Measurements from ENCODE around the gene EXPH5. TPM values are rescaled to one million over a fixed set of nuclear protein-coding genes. Genes with fewer than 3 reads are reported as not detected.

The EXPH5 gene
- total RNA-seq, 1 donor from 2014 or later, result 0.59 TPM

DNA sequence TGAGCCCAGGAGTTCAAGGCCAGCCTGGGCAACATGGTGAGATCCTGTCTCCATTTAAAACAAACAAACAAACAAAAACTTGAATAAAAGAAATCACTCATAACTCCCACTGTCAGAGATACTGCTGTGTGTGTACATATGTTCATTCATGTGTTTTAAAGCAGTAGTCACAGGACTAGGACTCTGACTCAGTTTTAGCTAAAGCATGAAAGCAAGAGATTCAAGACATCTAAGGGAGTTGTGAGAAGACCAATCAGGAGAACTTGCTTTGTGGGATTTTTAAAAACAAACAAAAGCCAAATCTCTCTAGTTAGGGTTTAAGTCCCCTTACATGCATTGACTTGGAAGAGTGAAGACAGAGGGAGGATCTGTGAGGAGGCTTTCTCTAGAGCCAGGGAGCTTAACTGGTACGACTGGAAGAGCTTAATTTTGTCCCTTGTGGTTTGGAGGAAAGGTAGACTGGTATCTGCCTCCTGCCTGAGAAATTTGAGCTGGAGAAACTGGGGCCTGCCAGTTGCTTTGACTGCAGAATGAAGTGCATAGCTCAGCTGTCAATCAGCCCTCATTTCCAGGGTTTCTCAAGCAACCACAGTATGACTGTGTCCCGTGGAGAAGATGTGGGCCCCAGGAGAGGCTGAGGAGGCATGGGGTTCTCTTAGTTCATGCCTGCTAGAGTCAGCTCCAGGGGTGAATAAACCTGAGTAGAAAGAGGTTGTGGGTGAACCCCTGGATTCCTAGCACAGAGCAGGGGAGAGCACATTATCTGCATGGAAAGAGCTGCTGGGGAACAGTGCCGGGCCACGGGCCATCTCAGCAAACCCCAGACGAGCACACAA is 30.6 kb downstream of the EXPH5 start:
- H3K27me3 Mint-ChIP-seq (ENCODE audit: unreplicated experiment), result no peaks in the 10 kb centered on the region
- TF ChIP-seq CTCF (IDR thresholded peaks at IDR 0.05), result no peak
- no peaks in the 10 kb centered on the region for H3K36me3 Mint-ChIP-seq (ENCODE audit: unreplicated experiment)
- H3K9me3 Mint-ChIP-seq (ENCODE audit: unreplicated experiment), result no peaks in the 10 kb centered on the region
- DNase-seq (ENCODE audit: extremely low spot score, unreplicated experiment), result peak; percentile 60
- no peak overlapping the region for H3K27ac Mint-ChIP-seq (ENCODE audit: unreplicated experiment)
- peaks cover 42% of the 10 kb centered on the region for H3K4me1 Mint-ChIP-seq (ENCODE audit: unreplicated experiment)
- H3K4me3 Mint-ChIP-seq (ENCODE audit: unreplicated experiment), result no peak overlapping the region

DNA sequence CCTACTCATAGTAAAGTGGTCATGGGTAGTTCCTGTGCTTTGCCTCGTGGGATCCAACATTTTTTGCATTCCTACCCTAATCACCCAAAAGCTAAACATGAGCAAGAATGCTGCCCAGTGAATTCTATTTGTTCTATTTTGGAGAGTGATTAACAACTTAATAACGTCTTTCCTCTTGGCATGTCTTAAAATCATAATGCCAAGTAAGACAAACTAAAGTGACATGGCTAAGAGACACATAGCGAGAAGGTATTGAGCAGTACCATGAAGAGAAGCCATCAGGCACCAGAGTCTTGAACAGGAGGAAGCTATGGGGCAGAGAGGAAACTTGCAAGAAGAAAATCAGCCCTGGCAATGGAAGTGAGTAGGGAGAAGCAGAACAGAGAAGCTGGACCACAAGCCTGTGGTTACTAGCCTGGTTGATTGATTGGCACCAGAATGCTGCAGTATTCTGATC is 32.0 kb downstream of the EXPH5 start:
- H3K4me1 Mint-ChIP-seq (ENCODE audit: unreplicated experiment), result peaks cover 42% of the 10 kb centered on the region
- H3K9me3 Mint-ChIP-seq (ENCODE audit: unreplicated experiment), result no peaks in the 10 kb centered on the region
- H3K27ac Mint-ChIP-seq (ENCODE audit: unreplicated experiment), result no peak overlapping the region
- no peaks in the 10 kb centered on the region for H3K36me3 Mint-ChIP-seq (ENCODE audit: unreplicated experiment)
- no peaks in the 10 kb centered on the region for H3K27me3 Mint-ChIP-seq (ENCODE audit: unreplicated experiment)
- peak; percentile 34 for DNase-seq (ENCODE audit: extremely low spot score, unreplicated experiment)
- TF ChIP-seq CTCF (IDR thresholded peaks at IDR 0.05), result no peak
- H3K4me3 Mint-ChIP-seq (ENCODE audit: unreplicated experiment), result no peak overlapping the region

GRCh38 chr11:108559904-108560303 is 33.7 kb downstream of the EXPH5 start:
- H3K27me3 Mint-ChIP-seq (ENCODE audit: unreplicated experiment), result no peaks in the 10 kb centered on the region
- H3K36me3 Mint-ChIP-seq (ENCODE audit: unreplicated experiment), result no peaks in the 10 kb centered on the region
- H3K9me3 Mint-ChIP-seq (ENCODE audit: unreplicated experiment), result no peaks in the 10 kb centered on the region
- DNase-seq (ENCODE audit: extremely low spot score, unreplicated experiment), result peak; percentile 6
- no peak for TF ChIP-seq CTCF (IDR thresholded peaks at IDR 0.05)
- no peak overlapping the region for H3K4me3 Mint-ChIP-seq (ENCODE audit: unreplicated experiment)
- H3K4me1 Mint-ChIP-seq (ENCODE audit: unreplicated experiment), result peaks cover 42% of the 10 kb centered on the region
- peak overlapping the region; percentile 33 for H3K27ac Mint-ChIP-seq (ENCODE audit: unreplicated experiment)

DNA sequence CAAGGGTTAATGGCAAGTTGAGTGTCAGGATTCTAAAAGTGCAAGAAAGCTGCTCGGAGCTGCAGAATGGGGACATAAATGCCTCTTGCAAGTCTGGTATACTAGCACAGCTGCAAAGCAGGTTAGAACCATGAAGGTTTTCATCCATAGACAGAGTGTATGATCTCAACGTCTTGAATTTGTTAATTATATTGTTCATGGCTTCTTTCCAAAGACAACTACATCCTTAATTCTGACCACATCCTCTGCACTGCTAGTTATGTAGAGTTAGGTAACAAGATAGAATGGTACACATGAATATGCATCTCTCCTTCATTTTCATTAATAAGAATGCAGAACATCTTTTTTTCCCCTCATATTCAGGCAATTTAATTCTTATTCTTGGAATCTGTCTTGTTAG is 34.2 kb downstream of the EXPH5 start:
- DNase-seq (ENCODE audit: extremely low spot score, unreplicated experiment), result no peak
- H3K4me1 Mint-ChIP-seq (ENCODE audit: unreplicated experiment), result peaks cover 42% of the 10 kb centered on the region
- no peaks in the 10 kb centered on the region for H3K27me3 Mint-ChIP-seq (ENCODE audit: unreplicated experiment)
- no peaks in the 10 kb centered on the region for H3K9me3 Mint-ChIP-seq (ENCODE audit: unreplicated experiment)
- H3K27ac Mint-ChIP-seq (ENCODE audit: unreplicated experiment), result peak overlapping the region; percentile 33
- no peak overlapping the region for H3K4me3 Mint-ChIP-seq (ENCODE audit: unreplicated experiment)
- TF ChIP-seq CTCF (IDR thresholded peaks at IDR 0.05), result no peak
- no peaks in the 10 kb centered on the region for H3K36me3 Mint-ChIP-seq (ENCODE audit: unreplicated experiment)

DNA sequence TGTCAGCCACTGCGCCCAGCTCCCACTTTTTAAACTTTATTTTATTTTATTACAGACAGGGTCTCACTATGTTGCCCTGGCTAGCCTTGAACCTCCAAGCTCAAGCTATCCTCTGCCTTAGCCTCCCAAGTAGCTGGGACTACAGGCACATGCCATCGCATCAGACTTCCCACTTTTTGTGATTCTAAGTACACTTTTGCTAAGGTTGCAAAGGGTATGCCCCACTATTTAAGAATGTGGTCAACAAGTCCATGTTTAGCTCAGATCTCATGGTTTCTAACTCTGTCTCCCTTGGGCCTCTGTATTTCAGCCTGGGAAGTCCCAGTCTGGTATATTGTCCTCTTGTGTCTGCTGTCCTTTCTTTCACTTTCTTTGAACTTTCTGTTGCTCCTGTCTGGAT is 35.3 kb downstream of the EXPH5 start:
- Mint-ChIP-seq H3K9me3 (ENCODE audit: unreplicated experiment) (no peaks in the 10 kb centered on the region), H3K4me1 (ENCODE audit: unreplicated experiment) (peaks cover 40% of the 10 kb centered on the region), H3K4me3 (ENCODE audit: unreplicated experiment) (no peak overlapping the region), H3K36me3 (ENCODE audit: unreplicated experiment) (no peaks in the 10 kb centered on the region), H3K27me3 (ENCODE audit: unreplicated experiment) (no peaks in the 10 kb centered on the region), H3K27ac (ENCODE audit: unreplicated experiment) (no peak overlapping the region)
- TF ChIP-seq CTCF (IDR thresholded peaks at IDR 0.05), result no peak
- DNase-seq (ENCODE audit: extremely low spot score, unreplicated experiment), result no peak

Measured in osteocyte (in vitro differentiated cells).